C4-2B (cell line): ENCODE data around the gene TMEM11.

Experiments used
- H3K27ac ChIP-seq: fragments of 450-650 bp; 2 replicates; pipeline ENCODE4 v1.5.1; 2017
- CTCF ChIP-seq: fragments of 450-650 bp; conservative IDR thresholded peaks from 2 replicates; pipeline ENCODE4 v1.5.1; 2017; ENCODE audit warnings: mild to moderate bottlenecking
- ZFX ChIP-seq: fragments of 450-650 bp; IDR thresholded peaks from 2 replicates; pipeline ENCODE4 v1.6.1; 2017

TMEM11 gene

GRCh38 chr17:21149621-21150020 lies 64.3 kb downstream of the TMEM11 start:
- H3K27ac ChIP-seq: no peak overlapping the region
- no peak for TF ChIP-seq ZFX
- TF ChIP-seq CTCF: no peak
